GM23338 (cell line): ENCODE data around the gene NT5C3B. TPM values are rescaled to one million over a fixed set of nuclear protein-coding genes. Genes with fewer than 3 reads are reported as not detected.
A peak's percentile ranks its signal among the peaks of the same experiment; 100 is the strongest.

Experiments used
- ATAC-seq: fragments of 200-7000 bp; cut with Tn5 transposase; 3 replicates; pipeline ENCODE4 v1.9.1; 2020
- DNase-seq: peaks from one replicate; pipeline ENCODE4 v3.0.0-alpha.2; 2015; ENCODE audit warnings: low spot score
- H2AFZ ChIP-seq: fragments of 200-600 bp; sonication (generic); 2 replicates; pipeline ENCODE4 v1.8.0; 2016; ENCODE audit warnings: antibody characterized with exemption, mild to moderate bottlenecking, moderate library complexity
- H3F3A ChIP-seq: fragments of 200-600 bp; sonication (generic); replicated peaks from 2 replicates; pipeline ENCODE4 v1.8.0; 2017; ENCODE audit warnings: antibody characterized with exemption, mixed run types, low read depth
- H3K27ac ChIP-seq: fragments of 200-600 bp; sonication (generic); 2 replicates; pipeline ENCODE4 v1.6.1; 2016; ENCODE audit warnings: low read depth
- H3K27me3 ChIP-seq: fragments of 200-600 bp; sonication (generic); 2 replicates; pipeline ENCODE4 v1.8.0; 2016; ENCODE audit warnings: mild to moderate bottlenecking, mixed run types, moderate library complexity; ENCODE audit not compliant: insufficient read depth
- H3K36me3 ChIP-seq: fragments of 200-600 bp; sonication (generic); 2 replicates; pipeline ENCODE4 v1.8.0; 2016; ENCODE audit warnings: mild to moderate bottlenecking; ENCODE audit not compliant: insufficient read depth
- H3K4me1 ChIP-seq: fragments of 200-600 bp; sonication (generic); 2 replicates; pipeline ENCODE4 v1.8.0; 2016; ENCODE audit warnings: mild to moderate bottlenecking, moderate library complexity; ENCODE audit not compliant: insufficient read depth
- H3K4me2 ChIP-seq: fragments of 200-600 bp; sonication (generic); 2 replicates; pipeline ENCODE4 v1.7.1; 2017; ENCODE audit warnings: mixed run types
- H3K4me3 ChIP-seq: fragments of 200-600 bp; sonication (generic); 2 replicates; pipeline ENCODE4 v1.6.1; 2016; ENCODE audit warnings: mixed run types
- H3K79me2 ChIP-seq: fragments of 200-600 bp; sonication (generic); replicated peaks from 2 replicates; pipeline ENCODE4 v1.8.0; 2017; ENCODE audit warnings: mild to moderate bottlenecking; ENCODE audit not compliant: insufficient read depth
- H3K9me2 ChIP-seq: fragments of 200-600 bp; sonication (generic); 2 replicates; pipeline ENCODE4 v1.8.0; 2017; ENCODE audit not compliant: insufficient read depth
- H4K20me1 ChIP-seq: fragments of 200-600 bp; sonication (generic); replicated peaks from 2 replicates; pipeline ENCODE4 v1.8.0; 2017; ENCODE audit warnings: mild to moderate bottlenecking; ENCODE audit not compliant: insufficient read depth
- H3K27ac Mint-ChIP-seq: 2 replicates; pipeline ENCODE4 v1.8.0; 2020; ENCODE audit warnings: inconsistent platforms, mild to moderate bottlenecking, moderate library complexity, mixed read lengths
- H3K27me3 Mint-ChIP-seq: 3 replicates; pipeline ENCODE4 v1.8.0; 2022; ENCODE audit warnings: low read depth, mild to moderate bottlenecking, moderate library complexity, mixed read lengths, inconsistent platforms; ENCODE audit not compliant: insufficient read depth, poor library complexity
- H3K36me3 Mint-ChIP-seq: 3 replicates; pipeline ENCODE4 v1.8.0; 2021; ENCODE audit warnings: low read depth, mild to moderate bottlenecking, inconsistent platforms, moderate library complexity, mixed read lengths
- H3K4me1 Mint-ChIP-seq: 3 replicates; pipeline ENCODE4 v1.8.0; 2020; ENCODE audit warnings: mild to moderate bottlenecking, inconsistent platforms, mixed read lengths
- H3K4me3 Mint-ChIP-seq: 3 replicates; pipeline ENCODE4 v1.8.0; 2021; ENCODE audit warnings: moderate library complexity, mild to moderate bottlenecking, inconsistent platforms, mixed read lengths
- H3K9me3 Mint-ChIP-seq: 3 replicates; pipeline ENCODE4 v1.8.0; 2020; ENCODE audit warnings: moderate library complexity, mild to moderate bottlenecking, inconsistent platforms, mixed read lengths
- CREB1 ChIP-seq: fragments of 250-450 bp; sonication (Bioruptor Pico); IDR thresholded peaks from 2 replicates; pipeline ENCODE4 v1.5.0; 2020; ENCODE audit warnings: low read depth, mild to moderate bottlenecking, moderate library complexity
- CTCF ChIP-seq, 2 experiments: fragments of 200-600 bp in 1 of 2; sonication (generic) in 1 of 2; conservative IDR thresholded peaks; 2 replicates each; pipeline versions ENCODE4 v1.5.1 to v1.6.1; 2016 to 2017; ENCODE audit warnings: antibody characterized with exemption in 2 of 2, low read depth in 2 of 2, mild to moderate bottlenecking in 2 of 2, moderate library complexity in 1 of 2
- EZH2 ChIP-seq: fragments of 200-600 bp; sonication (generic); IDR thresholded peaks from one replicate; pipeline ENCODE4 v1.8.0; 2017; ENCODE audit warnings: antibody characterized with exemption, mild to moderate bottlenecking, low read depth; ENCODE audit not compliant: unreplicated experiment
- EZH2phosphoT487 ChIP-seq: fragments of 200-600 bp; sonication (generic); IDR thresholded peaks from one replicate; pipeline ENCODE4 v1.8.1; 2018; ENCODE audit warnings: antibody characterized with exemption; ENCODE audit not compliant: unreplicated experiment
- JUNB ChIP-seq: IDR thresholded peaks from one replicate; pipeline ENCODE4 v1.6.1; 2016; ENCODE audit warnings: antibody characterized with exemption; ENCODE audit not compliant: unreplicated experiment
- NANOG ChIP-seq: IDR thresholded peaks from 2 replicates; pipeline ENCODE4 v1.6.1; 2016; ENCODE audit warnings: antibody characterized with exemption, borderline replicate concordance
- POLR2AphosphoS5 ChIP-seq: IDR thresholded peaks from 2 replicates; pipeline ENCODE4 v1.6.1; 2016; ENCODE audit warnings: antibody characterized with exemption, low read depth
- ZNF114 ChIP-seq: fragments of 250-450 bp; sonication (Bioruptor Pico); IDR thresholded peaks from 2 replicates; pipeline ENCODE4 v1.5.0; 2020; ENCODE audit warnings: mild to moderate bottlenecking, moderate library complexity
- polyA plus RNA-seq: library from polyadenylated mRNA; unstranded; fragments of >200 nt; fragmentation: Nextera tagmentation; extraction: Ambion mirVana; gene quantifications from 2 replicates; pipeline ENCODE4 v1.2.1, GENCODE V29; 2016
- total RNA-seq: library from RNA; depleted of rRNA; stranded (reverse); fragments of >200 nt; shearing (Covaris generic); gene quantifications from 2 replicates; pipeline ENCODE4 v1.2.3, GENCODE V29; 2014
- TF ChIP-seq, protein P1 (sequence below): IDR thresholded peaks from one replicate; pipeline ENCODE4 v1.6.1; 2018; ENCODE audit warnings: antibody characterized with exemption; ENCODE audit not compliant: unreplicated experiment
- TF ChIP-seq, protein P2 (sequence below): fragments of 250-450 bp; sonication (Bioruptor Pico); IDR thresholded peaks from 2 replicates; pipeline ENCODE4 v1.5.0; 2020; ENCODE audit warnings: mild to moderate bottlenecking, moderate library complexity
- TF ChIP-seq, protein P3 (sequence below): IDR thresholded peaks from 2 replicates; pipeline ENCODE4 v1.6.1; 2016; ENCODE audit warnings: antibody characterized with exemption

The NT5C3B gene
- total and polyA plus RNA-seq, 2 experiments from 2014 or later = 58.2 to 78.3 TPM

- Histone ChIP-seq H3K27me3 (no peaks in the 10 kb centered on the region), H2AFZ (no peak within 1 kb of the TSS), H3K9me2 (no peaks in the 10 kb centered on the region), H3F3A (peaks cover 12% of the 10 kb centered on the region; the same call in 1 of the 2 replicates), H3K79me2 (peaks cover 27% of the 10 kb centered on the region), H3K4me2 (peak within 1 kb of the TSS; percentile 92), H4K20me1 (no peaks in the 10 kb centered on the region), H3K4me1 (peaks cover 23% of the 10 kb centered on the region), H3K4me3 (peak within 1 kb of the TSS; percentile 88), H3K27ac (peak within 1 kb of the TSS; percentile 93), H3K36me3 (no peaks in the 10 kb centered on the region)
- peak; percentile 78 for ATAC-seq
- Mint-ChIP-seq H3K36me3 (peaks cover 4% of the 10 kb centered on the region; the same call in 2 of the 3 replicates), H3K4me1 (peaks cover 33% of the 10 kb centered on the region), H3K27me3 (peaks cover 32% of the 10 kb centered on the region), H3K27ac (peak within 1 kb of the TSS; percentile 99), H3K9me3 (no peaks in the 10 kb centered on the region), H3K4me3 (peak within 1 kb of the TSS; percentile 86)
- TF ChIP-seq, protein P1, sequence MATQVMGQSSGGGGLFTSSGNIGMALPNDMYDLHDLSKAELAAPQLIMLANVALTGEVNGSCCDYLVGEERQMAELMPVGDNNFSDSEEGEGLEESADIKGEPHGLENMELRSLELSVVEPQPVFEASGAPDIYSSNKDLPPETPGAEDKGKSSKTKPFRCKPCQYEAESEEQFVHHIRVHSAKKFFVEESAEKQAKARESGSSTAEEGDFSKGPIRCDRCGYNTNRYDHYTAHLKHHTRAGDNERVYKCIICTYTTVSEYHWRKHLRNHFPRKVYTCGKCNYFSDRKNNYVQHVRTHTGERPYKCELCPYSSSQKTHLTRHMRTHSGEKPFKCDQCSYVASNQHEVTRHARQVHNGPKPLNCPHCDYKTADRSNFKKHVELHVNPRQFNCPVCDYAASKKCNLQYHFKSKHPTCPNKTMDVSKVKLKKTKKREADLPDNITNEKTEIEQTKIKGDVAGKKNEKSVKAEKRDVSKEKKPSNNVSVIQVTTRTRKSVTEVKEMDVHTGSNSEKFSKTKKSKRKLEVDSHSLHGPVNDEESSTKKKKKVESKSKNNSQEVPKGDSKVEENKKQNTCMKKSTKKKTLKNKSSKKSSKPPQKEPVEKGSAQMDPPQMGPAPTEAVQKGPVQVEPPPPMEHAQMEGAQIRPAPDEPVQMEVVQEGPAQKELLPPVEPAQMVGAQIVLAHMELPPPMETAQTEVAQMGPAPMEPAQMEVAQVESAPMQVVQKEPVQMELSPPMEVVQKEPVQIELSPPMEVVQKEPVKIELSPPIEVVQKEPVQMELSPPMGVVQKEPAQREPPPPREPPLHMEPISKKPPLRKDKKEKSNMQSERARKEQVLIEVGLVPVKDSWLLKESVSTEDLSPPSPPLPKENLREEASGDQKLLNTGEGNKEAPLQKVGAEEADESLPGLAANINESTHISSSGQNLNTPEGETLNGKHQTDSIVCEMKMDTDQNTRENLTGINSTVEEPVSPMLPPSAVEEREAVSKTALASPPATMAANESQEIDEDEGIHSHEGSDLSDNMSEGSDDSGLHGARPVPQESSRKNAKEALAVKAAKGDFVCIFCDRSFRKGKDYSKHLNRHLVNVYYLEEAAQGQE = no peak
- TF ChIP-seq ZNF114 (CRISPR knock-in tag) = no peak
- TF ChIP-seq EZH2 = no peak
- TF ChIP-seq POLR2AphosphoS5 = peak; percentile 83
- no peak for TF ChIP-seq EZH2phosphoT487
- peak; percentile 71 to 78 for TF ChIP-seq CTCF (conservative IDR thresholded peaks at IDR 0.05; ENCODE audit: low read depth in 2 of 2)
- no peak for TF ChIP-seq JUNB
- no peak for TF ChIP-seq NANOG
- peak; percentile 78 for TF ChIP-seq CREB1 (CRISPR knock-in tag)
- TF ChIP-seq, protein P2, sequence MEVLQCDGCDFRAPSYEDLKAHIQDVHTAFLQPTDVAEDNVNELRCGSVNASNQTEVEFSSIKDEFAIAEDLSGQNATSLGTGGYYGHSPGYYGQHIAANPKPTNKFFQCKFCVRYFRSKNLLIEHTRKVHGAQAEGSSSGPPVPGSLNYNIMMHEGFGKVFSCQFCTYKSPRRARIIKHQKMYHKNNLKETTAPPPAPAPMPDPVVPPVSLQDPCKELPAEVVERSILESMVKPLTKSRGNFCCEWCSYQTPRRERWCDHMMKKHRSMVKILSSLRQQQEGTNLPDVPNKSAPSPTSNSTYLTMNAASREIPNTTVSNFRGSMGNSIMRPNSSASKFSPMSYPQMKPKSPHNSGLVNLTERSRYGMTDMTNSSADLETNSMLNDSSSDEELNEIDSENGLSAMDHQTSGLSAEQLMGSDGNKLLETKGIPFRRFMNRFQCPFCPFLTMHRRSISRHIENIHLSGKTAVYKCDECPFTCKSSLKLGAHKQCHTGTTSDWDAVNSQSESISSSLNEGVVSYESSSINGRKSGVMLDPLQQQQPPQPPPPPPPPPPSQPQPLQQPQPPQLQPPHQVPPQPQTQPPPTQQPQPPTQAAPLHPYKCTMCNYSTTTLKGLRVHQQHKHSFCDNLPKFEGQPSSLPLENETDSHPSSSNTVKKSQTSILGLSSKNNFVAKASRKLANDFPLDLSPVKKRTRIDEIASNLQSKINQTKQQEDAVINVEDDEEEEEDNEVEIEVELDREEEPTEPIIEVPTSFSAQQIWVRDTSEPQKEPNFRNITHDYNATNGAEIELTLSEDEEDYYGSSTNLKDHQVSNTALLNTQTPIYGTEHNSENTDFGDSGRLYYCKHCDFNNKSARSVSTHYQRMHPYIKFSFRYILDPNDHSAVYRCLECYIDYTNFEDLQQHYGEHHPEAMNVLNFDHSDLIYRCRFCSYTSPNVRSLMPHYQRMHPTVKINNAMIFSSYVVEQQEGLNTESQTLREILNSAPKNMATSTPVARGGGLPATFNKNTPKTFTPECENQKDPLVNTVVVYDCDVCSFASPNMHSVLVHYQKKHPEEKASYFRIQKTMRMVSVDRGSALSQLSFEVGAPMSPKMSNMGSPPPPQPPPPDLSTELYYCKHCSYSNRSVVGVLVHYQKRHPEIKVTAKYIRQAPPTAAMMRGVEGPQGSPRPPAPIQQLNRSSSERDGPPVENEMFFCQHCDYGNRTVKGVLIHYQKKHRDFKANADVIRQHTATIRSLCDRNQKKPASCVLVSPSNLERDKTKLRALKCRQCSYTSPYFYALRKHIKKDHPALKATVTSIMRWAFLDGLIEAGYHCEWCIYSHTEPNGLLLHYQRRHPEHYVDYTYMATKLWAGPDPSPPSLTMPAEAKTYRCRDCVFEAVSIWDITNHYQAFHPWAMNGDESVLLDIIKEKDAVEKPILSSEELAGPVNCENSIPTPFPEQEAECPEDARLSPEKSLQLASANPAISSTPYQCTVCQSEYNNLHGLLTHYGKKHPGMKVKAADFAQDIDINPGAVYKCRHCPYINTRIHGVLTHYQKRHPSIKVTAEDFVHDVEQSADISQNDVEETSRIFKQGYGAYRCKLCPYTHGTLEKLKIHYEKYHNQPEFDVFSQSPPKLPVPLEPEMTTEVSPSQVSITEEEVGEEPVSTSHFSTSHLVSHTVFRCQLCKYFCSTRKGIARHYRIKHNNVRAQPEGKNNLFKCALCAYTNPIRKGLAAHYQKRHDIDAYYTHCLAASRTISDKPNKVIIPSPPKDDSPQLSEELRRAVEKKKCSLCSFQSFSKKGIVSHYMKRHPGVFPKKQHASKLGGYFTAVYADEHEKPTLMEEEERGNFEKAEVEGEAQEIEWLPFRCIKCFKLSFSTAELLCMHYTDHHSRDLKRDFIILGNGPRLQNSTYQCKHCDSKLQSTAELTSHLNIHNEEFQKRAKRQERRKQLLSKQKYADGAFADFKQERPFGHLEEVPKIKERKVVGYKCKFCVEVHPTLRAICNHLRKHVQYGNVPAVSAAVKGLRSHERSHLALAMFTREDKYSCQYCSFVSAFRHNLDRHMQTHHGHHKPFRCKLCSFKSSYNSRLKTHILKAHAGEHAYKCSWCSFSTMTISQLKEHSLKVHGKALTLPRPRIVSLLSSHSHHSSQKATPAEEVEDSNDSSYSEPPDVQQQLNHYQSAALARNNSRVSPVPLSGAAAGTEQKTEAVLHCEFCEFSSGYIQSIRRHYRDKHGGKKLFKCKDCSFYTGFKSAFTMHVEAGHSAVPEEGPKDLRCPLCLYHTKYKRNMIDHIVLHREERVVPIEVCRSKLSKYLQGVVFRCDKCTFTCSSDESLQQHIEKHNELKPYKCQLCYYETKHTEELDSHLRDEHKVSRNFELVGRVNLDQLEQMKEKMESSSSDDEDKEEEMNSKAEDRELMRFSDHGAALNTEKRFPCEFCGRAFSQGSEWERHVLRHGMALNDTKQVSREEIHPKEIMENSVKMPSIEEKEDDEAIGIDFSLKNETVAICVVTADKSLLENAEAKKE (CRISPR knock-in tag) = no peak
- TF ChIP-seq, protein P3, sequence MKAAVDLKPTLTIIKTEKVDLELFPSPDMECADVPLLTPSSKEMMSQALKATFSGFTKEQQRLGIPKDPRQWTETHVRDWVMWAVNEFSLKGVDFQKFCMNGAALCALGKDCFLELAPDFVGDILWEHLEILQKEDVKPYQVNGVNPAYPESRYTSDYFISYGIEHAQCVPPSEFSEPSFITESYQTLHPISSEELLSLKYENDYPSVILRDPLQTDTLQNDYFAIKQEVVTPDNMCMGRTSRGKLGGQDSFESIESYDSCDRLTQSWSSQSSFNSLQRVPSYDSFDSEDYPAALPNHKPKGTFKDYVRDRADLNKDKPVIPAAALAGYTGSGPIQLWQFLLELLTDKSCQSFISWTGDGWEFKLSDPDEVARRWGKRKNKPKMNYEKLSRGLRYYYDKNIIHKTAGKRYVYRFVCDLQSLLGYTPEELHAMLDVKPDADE = no peak
- peak; percentile 100 for DNase-seq
These were observed 49.6 kb downstream of the NT5C3B start, which contains the start of gene JUP for GRCh38 chr17:41786227-41787020. JUP (minus strand) TSS chr17:41786711; CDS start chr17:41771854, 14,857 bp downstream.
